HG02610 (cell line): ENCODE results near the gene ZFYVE9.
"Not testable (repeated sequence)": the region's sequence is repeated elsewhere in the genome, so short reads cannot be mapped to it uniquely, and the experiment has no call there.

Experiments used
- ATAC-seq: cut with Tn5 transposase; IDR thresholded peaks from one replicate; pipeline ENCODE4 v1.9.1; 2021; ENCODE audit warnings: mild to moderate bottlenecking, moderate library complexity; ENCODE audit not compliant: unreplicated experiment

The ZFYVE9 gene

DNA sequence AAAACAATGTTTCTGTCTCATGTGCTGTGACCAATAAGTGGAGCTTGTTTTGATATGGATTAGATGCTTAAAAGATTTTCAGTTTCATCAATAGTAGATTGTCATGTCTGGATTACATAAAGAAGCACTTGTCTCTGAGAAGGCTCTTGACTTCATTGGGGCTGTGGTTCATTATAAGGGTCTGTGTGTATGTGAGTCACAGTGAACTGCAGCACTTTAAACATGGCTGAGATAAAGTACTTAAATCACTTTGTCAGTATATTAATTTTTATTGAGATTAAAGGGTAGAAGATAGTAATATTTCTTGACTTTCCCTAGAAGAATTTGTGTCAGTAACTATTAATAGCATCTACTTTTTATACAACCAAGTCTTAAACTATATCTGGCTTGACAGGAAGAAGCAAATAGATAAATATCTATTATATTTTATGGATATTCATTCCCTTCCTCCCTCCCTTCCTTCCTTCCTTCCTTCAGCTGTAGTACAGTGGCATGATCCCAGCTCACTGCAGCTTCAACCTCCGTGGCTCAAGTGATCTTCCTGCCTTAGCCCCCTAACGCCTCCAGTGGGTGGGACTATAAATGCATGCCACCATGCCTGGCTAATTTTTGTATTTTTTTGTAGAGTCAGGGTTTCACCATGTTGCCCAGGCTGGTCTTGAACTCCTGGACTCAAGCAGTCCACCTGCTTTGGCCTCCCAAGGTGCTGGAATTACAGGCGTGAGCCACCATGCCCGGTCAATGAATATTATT lies 48.8 kb downstream of the ZFYVE9 start:
- ATAC-seq, result no peak

GRCh38 chr1:52191395-52191965 lies 49.6 kb downstream of the ZFYVE9 start:
- ATAC-seq, result no peak

DNA sequence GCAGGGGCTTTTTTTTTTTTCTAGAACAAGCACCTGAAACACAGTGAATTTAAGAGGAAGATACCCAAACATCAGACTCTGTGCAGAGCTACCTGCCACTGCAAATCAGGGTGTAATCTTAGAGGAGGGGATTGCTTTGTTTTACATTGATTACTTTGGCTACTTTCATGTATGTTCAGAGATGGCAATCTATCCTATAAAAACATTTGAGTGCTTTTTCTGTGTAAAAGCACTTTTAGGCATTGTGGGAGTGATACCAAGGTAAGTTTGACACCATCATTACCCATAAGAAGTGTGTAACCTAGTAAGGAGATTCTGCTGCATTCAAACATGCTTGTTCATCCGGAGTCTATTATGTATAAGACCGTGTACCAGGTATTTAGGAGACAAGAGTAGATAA lies 50.1 kb downstream of the ZFYVE9 start:
- no peak for ATAC-seq

GRCh38 chr1:52192436-52192835 lies 50.5 kb downstream of the ZFYVE9 start:
- no peak for ATAC-seq

- ATAC-seq, result no peak
Observed at GRCh38 chr1:52193985-52194384, 52.1 kb downstream of the ZFYVE9 start.

GRCh38 chr1:52195161-52195560 lies 53.3 kb downstream of the ZFYVE9 start:
- no peak for ATAC-seq

- no peak for ATAC-seq
Observed at GRCh38 chr1:52203935-52204625, 62.2 kb downstream of the ZFYVE9 start.

DNA sequence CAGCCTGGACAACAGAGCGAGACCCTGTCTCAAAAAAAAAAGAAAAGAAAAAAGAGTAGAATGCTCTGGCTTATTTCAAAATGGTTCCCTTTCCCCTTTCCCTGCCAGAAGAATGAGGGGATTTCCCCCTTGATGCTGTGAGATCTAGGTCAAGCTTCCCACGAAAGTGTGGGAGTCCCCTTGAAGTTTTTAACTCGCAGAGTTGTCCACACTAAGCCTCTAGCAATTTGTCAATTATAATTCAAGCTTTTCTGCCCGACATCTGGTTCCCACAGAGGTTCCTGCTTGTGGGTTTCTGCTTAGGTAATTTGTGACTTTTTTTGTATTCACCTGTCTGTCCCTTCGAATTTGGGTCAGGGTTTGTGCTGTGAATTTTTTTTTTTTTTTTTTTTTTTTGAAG lies 62.8 kb downstream of the ZFYVE9 start:
- ATAC-seq, result peak; percentile 59

DNA sequence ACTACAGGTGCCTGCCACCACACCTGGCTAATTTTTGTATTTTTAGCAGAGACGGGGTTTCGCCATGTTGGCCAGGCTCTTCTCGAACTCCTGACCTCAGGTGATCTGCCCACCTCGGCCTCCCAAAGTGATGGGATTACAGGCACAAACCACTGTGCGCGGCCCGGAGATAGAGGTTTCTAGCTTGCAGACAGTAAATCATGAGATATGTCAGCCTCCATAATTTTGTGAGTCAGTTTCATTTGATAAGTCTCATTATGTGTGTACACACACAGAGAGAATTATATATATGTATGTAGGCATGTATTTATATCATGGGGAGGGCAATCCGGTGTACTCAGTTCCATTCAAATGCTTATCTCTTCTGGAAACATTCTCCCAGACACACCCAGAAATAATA lies 64.8 kb downstream of the ZFYVE9 start:
- not testable (repeated sequence) for ATAC-seq

- ATAC-seq, result no peak
Observed at GRCh38 chr1:52209429-52209828, 67.5 kb downstream of the ZFYVE9 start.

- ATAC-seq, result no peak
Observed at GRCh38 chr1:52210044-52210443, 68.2 kb downstream of the ZFYVE9 start.

GRCh38 chr1:52216907-52217458 lies 75.1 kb downstream of the ZFYVE9 start:
- ATAC-seq, result no peak

- no peak for ATAC-seq
Observed at GRCh38 chr1:52225174-52225573, 83.3 kb downstream of the ZFYVE9 start.

- no peak for ATAC-seq
Observed at GRCh38 chr1:52229494-52229893, 87.6 kb downstream of the ZFYVE9 start.

- ATAC-seq, result no peak
Observed at GRCh38 chr1:52233463-52233862, 91.6 kb downstream of the ZFYVE9 start.

DNA sequence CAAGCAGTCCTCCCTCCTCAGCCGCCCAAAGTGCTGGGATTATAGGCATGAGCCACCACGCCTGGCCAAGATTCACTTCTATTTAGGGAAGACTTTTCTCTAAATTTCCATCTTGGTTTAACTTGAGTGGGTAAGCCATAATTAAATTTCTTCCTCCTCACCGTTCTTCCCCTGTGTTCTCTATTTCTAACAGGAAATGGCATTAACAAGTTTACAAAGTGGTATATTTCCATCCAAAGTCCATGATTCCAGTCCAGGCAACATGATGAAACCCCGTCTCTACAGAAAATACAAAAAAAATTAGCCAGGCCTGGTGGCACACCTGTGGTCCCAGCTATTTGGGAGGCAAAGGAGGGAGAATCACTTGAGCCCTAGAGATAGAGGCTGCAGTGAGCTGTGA lies 92.1 kb downstream of the ZFYVE9 start:
- ATAC-seq, result no peak

GRCh38 chr1:52234708-52235107 lies 92.8 kb downstream of the ZFYVE9 start:
- ATAC-seq, result no peak

GRCh38 chr1:52235646-52236045 lies 93.8 kb downstream of the ZFYVE9 start:
- no peak for ATAC-seq

GRCh38 chr1:52237430-52237829 lies 95.5 kb downstream of the ZFYVE9 start:
- ATAC-seq, result no peak

DNA sequence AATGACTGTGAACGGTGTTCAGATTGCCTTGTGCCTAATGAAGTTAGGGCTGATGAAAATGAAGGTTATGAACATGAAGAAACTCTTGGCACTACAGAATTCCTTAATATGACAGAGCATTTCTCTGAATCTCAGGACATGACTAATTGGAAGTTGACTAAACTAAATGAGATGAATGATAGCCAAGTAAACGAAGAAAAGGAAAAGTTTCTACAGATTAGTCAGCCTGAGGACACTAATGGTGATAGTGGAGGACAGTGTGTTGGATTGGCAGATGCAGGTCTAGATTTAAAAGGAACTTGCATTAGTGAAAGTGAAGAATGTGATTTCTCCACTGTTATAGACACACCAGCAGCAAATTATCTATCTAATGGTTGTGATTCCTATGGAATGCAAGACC lies 96.6 kb downstream of the ZFYVE9 start:
- no peak for ATAC-seq

DNA sequence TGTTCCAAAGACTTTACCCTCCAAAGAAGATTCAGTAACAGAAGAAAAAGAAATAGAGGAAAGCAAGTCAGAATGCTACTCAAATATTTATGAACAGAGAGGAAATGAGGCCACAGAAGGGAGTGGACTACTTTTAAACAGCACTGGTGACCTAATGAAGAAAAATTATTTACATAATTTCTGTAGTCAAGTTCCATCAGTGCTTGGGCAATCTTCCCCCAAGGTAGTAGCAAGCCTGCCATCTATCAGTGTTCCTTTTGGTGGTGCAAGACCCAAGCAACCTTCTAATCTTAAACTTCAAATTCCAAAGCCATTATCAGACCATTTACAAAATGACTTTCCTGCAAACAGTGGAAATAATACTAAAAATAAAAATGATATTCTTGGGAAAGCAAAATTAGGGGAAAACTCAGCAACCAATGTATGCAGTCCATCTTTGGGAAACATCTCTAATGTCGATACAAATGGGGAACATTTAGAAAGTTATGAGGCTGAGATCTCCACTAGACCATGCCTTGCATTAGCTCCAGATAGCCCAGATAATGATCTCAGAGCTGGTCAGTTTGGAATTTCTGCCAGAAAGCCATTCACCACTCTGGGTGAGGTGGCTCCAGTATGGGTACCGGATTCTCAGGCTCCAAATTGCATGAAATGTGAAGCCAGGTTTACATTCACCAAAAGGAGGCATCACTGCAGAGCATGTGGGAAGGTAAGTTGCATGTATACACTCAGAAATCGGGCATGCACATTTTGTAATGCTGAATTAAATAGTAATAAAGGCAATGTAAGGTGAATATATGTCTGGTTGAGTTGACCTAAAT lies 97.2 kb downstream of the ZFYVE9 start:
- ATAC-seq, result no peak
